ENCODE results near the gene CNNM3.
"Not testable (repeated sequence)": the region's sequence is repeated elsewhere in the genome, so short reads cannot be mapped to it uniquely, and the experiment has no call there.

Gene CNNM3

DNA sequence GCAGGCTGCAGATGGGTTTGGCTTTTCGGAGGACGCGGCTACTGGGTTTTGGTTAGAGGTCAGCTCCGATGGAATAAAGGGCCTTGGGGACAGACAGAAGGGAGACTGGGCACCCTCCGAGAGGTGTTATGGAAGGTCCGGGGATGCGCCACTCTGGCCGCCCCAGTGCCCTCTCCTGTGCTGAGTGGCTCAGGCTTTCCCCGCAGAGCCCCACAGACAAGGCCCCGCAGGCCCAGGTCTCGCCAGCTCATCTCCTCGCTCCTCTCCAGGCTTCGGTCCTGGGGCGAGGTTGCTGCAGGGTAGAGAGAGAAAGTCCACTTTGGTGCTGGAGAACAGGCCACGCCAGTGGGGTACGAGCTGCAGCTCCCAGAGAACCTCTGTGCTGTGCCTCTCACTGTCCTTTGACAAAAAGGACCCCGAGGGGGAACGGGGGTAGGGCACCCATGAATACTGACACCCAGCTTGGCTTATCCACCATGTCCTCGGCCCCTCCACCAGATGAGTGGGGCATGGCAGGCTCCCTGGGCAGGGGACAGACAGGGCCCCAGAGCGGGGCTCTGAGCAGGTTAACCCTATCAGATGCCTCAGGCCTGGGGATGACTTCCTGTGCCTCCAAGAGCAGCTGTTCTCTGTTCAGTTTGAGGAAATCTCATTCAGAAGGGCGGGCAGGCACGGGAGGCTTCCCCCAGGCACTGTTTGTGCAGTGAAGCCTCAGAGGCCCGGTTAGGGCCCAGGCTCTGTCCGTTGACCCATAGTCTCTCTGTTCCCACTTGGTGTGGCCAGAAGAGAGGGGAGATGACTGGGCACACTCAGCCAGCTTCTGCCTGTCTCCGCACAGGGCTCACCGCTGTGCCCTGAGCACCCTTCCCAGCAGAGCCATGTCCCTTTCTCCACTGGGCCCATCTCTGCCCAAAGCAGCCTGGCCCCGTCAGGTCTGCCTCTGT is 15.7 kb upstream of the CNNM3 start:
- DNase-seq: no peak

DNA sequence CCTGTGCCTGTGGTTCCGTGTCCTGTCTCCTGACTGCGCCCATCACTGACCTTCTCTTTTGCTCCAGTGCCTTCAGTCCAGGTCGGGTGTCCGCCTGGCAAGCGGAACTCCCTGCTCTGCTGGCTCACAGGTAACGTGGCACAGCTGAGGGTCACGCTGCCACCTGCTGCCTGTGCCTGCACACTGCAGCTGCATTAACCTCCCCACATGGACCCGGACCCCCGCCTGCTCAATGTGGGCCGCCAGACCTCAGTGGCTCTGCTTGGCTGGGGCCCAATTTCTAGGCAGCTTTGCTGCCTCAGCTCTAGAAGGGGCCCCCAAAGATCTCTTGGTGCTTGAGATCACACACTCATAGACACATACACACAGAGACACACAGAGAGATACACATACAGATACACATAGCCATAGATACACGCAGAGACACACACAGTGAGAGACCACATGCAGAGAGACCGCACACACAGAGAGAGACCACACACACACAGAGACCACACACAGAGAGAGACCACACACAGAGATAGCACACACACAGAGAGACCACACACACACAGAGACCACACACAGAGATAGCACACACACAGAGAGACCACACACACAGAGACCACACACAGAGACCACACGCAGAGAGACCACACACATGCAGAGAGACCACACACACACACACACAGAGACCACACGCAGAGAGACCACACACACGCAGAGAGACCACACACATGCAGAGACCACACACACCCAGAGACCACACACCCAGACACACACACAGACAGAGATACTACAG is 14.9 kb upstream of the CNNM3 start:
- DNase-seq: peak; percentile 7

DNA sequence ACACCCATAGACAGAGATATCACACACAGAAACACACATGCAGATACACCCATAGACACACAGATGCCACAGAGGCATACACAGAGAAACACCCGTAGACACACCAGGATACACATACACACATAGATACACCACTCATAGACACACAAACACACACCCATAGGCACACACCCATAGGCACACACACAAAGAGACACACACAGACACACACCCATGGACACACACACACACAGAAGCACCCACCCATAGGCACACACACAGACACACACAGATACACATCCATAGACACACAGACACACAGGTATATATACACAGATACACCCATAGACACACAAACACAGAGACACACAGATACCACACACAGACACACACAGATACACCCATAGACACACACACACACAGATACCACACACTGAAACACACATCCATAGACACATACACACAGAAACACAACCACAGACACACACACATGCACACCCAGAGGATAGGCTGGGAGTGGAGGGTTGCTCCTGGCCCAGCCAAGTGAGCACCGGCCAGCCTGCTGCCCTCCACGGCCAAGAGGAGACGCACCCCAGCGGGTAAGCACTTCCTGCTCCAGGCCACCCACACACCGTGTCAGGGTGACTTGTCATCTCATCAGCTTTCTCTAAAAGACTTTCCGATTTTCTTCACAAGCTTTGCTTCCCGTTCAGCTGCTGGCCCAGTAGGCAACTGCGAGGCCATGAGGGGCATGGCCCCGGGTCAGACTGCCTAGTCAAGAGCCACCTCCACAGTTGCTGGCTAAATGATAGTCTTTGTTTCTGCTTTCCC is 14.1 kb upstream of the CNNM3 start:
- no peak for DNase-seq

DNA sequence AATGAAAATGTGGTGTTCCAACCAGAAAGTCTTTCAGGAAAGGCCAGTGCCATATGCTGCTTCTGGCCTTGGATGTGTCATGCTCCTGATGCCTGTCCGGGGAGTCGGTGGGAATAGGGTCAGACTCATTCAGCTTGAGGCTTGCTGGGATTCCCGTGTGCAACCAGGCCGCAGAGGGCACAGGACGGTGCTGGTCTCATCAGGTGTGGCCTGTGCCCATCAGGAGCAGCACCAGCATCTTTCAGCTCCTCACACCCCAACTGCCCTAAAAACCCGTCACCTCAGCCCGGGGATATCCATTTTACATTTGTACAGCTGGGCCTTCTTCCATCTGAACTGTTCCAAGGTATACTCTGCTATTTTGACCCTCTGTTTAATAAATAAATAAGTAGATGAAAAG is 13.3 kb upstream of the CNNM3 start:
- no peak for DNase-seq

DNA sequence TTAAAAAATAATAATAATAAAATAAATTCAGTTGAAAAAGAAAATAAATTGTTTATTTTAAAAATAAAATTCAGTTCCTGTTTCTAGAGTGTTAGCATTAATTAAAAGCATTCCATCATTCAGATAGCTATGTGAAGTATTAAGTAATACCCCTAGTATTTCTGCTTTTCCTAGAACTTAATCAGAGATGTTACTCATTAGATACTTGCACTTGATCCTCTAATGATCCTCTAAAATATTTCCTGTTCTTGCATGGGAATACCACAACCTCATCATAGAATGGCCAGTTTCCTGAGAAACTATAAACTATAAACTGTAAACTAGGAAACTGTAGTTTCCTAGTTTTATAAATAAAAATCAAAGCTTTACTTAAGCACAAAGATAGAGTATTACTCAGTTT is 11.1 kb upstream of the CNNM3 start:
- DNase-seq: no peak

DNA sequence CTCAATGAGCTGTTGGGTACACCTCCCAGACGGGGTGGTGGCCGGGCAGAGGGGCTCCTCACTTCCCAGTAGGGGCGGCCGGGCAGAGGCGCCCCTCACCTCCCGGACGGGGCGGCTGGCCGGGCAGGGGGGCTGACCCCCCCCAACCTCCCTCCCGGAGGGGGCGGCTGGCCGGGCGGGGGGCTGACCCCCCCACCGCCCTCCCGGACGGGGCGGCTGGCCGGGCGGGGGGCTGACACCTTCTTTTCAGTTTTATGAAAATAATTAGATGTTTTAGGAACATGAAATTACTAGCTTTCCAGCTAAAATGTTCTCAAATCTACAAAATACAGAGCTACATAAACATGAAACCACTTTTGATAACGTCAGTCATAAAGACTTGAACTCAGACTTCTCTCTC is 10.1 kb upstream of the CNNM3 start:
- DNase-seq: not testable (repeated sequence)

DNA sequence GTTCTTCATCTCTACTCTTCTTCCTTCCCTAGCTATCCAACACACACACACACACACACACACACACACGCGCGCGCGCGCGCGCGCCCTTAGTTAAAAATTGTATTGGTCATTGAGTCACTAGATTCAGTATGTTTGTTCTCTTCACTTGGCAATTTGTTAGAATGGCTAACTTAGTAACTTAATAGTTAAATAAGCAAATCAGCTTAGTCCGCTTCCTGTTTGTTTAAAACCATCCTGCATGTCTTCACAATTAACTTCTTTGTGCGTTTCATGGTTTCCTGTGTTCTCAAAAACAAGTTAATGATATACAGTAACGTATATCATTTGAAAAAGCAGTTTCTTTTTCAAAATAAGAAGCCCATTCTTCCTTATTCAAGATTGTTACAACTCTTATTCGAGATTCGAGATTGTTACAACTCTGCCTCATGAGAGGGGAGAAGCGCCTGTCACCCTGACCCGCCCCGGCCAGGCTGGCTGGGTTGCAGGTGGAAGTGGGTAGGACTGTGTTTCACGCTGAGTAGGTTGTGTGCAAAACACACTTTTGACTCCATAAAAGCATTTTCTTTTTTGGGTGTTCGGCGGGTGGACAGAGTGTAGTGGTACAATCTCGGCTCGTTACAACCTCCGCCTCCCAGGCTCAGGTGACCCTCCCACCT is 9.5 kb upstream of the CNNM3 start:
- DNase-seq: no peak

DNA sequence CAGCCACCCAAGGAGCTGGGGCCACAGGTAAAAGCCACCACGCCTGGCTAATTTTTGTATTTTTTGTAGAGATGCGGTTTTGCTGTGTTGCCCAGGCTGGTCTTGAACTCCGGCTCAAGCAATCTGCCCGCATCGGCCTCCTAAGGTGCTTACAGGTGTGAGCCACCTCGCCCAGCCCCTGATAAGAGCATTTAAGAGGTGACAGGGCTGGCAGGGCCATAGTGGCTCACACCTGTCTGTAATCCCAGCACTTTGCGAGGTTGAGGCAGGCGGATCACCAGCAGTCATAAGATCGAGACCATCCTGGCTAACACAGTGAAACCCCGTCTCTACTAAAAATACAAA is 9.0 kb upstream of the CNNM3 start:
- no peak for DNase-seq

DNA sequence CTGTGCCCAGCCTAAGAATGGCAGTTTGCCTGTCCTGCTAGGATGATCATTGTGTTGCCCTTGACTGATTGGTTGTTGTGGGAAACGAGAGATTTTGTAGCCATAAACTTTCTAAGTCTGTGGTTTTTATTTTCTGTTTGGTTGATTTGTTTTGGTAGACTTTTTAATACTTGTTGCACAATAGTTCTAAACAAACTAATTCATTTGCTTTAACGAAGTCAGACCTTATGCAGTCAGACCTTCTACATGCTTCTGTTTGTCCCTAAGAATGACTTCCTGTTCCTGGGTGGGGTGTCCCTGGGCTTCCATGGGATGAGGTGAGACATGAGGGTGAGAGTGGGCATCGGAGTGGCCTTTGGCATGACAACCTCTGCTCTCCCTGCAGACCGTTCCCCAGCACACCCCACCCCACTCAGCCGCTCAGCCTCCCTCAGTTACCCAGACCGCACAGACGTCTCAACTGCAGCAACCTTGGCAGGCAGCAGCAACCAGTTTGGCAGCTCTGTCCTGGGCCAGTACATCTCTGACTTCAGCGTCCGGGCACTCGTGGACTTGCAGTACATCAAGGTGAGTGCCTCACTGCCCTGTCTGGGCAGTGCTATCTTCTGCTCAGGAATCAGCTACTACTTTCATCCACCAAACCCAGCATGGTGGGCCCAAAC is 7.8 kb upstream of the CNNM3 start:
- DNase-seq: no peak

DNA sequence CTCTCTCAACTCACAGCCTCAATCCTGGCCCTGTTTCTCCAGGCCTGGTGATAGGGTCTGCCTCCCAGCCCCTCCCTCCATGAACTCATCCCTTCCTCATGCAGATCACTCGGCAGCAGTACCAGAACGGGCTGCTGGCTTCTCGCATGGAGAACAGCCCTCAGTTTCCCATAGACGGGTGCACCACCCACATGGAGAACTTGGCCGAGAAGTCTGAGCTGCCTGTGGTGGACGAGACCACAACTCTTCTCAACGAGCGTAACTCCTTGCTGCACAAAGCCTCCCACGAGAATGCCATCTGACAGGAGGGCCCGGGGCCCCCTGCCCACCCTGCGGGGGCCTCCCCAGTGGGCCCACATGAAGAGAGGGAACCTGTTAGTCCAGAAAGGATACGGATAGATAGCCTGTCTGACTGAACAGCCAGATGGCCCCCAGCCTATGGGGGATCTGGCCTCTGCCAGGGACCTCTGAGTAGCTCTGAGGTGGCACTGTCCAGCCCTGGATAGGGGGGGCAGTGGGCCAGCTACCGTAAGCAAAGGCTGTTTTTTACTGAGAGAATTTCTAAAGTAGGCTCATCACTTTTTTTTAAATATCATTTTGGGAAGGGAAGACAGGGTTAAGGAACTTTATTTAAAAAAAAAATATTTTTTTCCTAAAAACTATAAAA is 6.7 kb upstream of the CNNM3 start:
- no peak for DNase-seq

DNA sequence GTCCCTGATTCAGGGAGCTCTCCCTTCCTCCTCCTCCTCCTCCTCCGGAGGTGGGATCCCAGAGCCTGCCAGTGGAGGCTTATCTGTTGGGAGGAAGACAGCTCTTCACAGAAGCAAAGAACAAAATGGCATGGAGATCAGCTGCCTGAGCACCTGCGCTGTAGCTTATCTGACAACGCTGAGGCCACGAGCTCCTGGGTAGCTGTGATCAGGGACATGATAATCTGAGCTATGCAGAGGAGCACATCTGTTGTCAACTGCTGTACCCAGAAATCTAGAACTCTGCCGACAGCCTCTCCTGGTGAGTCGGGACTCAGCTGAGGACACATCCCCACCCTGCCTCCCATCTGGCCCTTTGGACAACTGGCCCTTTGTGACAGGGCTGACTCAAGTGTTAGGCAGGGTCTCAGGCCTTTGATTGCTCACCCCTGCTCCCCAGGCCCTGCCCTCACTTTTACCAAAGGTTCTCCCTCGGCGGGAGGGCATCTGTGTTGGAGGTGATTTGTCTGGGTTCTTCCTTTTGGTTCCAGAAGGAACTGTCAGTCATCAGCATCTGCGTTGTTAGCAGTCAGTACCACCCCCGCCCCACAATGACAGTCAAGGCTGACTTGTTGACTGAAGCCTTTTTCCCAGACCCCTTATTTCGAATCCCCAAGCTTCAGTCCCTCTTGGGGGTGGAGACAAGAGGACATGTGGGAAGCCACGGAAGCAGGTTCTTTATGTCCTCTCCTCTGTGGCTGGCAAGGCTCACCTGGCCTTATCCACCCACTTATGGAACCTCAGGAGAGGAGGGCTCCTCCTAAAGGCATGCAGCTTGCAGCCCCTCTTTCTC is 5.9 kb upstream of the CNNM3 start:
- no peak for DNase-seq

DNA sequence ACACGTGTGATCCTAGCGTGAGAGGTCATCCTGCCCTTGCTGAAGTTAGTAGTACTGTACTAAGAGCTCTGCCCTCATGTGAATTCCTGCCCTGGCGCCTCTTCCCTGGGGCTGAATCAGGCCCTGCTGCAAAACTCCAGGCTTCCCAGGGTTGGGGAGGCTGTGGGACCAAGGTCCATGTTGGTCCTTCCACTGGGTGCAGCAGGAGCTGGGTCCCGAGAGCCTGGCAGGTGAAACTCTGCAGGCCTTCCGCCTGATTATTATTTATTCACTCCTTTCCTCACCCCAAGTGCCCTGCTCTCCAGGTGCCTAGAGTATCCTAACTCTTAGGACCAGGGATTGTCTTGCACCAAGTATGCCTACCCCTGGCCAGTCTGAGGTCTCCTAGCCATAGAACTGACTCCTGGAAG is 5.3 kb upstream of the CNNM3 start:
- DNase-seq: no peak

DNA sequence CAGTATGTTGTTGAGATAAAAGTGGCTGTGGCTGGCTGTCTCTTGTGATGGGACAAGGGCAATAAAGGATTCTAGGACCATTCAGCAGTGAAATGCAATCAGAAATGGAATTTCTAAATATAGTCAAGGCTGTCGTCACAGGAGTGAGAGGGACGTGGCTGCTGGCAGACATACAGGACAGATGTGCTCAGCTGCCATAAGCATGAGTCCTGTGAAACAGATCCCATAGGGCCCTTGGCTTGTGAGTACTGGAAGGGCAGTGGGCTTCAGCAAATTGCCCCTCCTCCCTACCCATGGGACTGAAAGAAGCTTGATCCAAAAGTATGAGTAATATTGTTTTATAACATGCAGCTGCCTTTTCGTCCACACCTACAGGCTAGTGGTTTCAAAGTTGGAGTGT is 4.2 kb upstream of the CNNM3 start:
- no peak for DNase-seq

DNA sequence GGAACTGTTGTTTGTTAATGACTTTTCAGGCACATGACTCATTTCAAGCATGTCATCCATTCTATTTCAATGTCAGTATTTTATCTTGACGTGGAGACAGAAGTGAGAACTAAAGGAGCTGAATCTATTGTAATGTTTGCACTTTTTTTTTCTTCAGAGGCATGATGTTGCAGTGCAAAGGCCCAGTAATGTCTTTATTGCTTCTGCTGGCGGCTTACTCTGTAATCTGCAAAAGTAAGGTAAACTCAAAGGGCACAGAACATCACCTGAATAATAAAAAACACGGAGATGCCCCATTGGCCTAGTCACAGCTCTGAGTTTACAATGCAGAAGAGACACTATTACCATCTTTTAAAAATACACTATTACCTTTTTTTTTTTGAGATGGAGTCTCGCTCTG is 2.4 kb upstream of the CNNM3 start:
- DNase-seq: no peak

DNA sequence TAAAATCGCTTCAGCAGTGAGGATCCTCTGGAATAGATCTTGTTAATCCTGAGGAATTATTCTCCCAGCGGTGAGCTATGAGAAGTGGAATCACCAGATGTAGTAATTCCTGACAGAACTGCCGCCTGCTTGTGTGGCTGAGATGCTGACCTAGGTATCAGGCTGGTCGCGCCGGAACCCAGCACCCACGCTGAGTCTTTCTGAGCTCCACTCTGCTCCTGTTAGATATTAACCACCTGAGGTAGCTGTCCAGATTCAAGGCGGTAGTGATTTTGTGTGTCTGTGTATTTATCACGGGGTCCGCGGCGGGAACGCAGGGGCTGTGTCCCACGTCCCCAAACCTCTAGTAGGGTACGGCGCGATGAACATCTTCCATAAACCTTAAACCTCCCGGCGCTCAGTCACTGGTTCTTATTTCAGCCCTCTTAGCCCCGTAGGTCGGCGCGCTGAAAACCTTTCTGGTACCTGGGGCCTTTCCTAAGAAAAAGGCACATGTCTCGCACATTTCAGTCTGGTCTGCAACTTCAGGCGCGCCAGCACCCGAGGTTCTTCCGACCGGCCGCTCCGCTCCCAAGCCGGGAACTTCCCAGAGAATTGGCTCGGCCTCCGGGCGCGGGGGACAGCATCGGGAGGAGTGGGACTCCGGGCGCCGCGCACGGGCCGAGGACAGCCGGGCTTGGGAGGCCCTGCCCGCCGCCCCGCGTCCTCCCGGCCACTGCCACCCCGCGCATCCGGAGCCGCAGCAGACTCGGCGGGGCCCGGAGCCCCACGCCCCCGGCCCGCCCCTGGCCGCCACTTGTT is 542 bp upstream of the CNNM3 start:
- no peak for DNase-seq

DNA sequence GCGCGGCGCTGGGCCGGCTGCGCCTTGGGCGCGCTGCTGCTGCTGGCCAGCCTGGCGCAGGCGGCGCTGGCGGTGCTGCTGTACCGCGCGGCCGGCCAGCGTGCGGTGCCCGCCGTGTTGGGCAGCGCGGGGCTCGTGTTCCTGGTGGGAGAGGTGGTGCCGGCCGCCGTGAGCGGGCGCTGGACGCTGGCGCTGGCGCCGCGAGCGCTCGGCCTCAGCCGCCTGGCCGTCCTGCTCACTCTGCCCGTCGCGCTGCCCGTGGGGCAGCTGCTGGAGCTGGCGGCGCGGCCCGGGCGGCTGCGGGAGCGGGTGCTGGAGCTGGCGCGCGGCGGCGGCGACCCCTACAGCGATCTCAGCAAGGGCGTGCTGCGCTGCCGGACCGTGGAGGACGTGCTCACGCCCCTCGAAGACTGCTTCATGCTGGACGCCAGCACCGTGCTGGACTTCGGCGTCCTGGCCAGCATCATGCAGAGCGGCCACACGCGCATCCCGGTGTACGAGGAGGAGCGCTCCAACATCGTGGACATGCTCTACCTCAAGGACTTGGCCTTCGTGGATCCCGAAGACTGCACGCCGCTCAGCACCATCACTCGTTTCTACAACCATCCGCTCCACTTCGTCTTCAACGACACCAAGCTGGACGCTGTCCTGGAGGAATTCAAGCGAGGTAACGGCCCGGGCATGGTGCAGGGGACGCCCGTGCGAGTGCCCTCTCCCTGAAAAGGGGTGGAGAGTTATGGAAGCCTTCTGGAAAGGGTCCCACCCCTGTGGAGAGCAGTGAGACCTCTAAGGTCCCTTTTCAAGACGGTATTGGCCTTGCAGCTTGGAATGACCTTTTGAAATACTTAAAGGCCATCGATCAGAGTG is 1.0 kb downstream of the CNNM3 start:
- DNase-seq: no peak

DNA sequence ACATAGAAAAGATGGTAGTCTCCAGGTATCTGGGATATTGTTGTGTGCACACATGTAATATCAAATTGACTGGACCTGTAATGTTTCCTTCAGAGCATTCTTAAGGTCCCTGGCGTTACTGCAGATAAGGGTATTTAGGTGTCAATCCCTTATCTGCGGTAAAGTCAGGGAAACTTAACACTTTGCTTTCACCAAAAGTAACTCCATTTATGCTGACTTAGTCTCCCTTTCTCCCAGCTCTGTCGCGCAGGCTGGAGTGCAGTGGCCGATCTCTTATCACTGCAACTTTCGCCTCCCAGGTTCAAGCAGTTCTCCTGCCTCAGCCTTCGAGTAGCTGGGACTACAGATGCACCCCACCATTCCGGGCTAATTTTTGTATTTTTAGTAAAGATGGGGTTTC is 1.8 kb downstream of the CNNM3 start:
- no peak for DNase-seq

DNA sequence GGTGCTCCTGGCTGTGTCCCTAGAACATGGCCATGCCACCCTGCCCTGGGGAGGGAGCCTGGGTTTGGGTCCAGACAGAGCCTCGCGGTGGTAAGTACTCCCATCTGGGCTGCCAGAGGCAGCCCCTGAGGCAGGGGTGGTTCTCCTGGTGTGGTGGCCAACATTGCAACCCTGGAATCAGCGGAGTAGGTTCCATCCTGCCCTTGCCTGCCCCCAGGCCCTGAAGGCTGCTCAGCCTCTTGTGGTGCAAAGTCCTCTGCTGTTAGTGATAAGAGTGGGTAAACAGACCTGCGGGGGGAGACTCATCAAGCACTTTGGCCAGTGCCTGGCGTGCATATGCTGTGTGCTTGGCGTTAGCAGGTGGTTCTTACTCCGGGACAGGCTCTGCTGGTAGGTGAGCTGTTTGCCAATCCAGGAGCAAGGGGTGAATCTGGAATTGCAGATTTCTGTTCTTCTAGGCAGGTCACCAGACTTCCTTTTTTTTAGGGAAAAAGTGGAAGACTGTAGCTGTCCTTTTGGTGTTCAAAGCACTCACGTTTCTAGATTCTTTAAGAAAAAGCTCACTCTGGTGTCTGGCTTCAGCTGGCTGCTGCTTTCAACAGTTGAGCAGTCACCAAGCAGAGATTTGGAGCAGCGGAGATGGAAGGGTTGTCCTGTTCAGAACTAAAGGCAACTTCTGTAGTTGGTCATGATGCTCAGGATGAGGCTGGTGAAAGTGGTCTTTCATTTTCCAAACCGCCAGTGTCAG is 3.2 kb downstream of the CNNM3 start:
- DNase-seq: no peak
